ENCODE data around the gene FHIT. TPM values are rescaled to one million over a fixed set of nuclear protein-coding genes. Genes with fewer than 3 reads are reported as not detected.

FHIT gene
- total and polyA plus RNA-seq, 10 of the 15 experiments (the other 5 are each of a cell fraction or from before 2014, with no cell fraction given) = 4.2 to 14.9 (median 9.4) TPM

DNA sequence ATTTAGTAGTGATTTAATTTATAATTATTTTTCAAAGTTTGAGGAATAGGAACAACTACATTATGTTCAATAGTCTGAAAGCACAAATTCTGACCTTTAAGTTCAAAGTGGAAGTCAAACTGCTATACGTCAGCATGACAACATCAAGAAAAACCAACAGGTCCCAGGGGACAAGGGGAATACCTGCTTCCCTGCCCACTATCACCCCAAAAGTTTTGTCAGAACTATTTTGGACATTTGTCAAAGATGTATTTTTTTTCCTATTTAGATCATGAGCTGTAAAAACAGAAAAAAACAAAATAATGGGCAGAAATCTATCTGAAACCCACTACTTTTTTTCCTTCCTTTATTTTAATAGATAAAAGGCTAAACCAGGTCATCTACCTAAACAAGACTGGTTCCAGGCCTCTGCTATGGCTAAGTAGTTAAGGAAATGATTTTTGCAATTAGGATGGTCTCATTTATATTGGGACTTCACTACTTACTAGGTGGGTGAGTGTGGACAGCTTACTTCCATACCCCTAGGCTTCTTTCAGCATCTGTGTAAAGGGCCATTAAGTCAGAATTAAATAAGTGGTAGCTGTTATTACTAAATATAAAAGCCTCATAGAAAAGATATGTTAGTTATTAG, 746.3 kb downstream of the FHIT start (continued):
- peak; percentile 74 for TF ChIP-seq NR2C1 (IDR thresholded peaks at IDR 0.05)
- no peak for TF ChIP-seq PML (IDR thresholded peaks at IDR 0.05; ENCODE audit: low read length)
- peak; percentile 90 for TF ChIP-seq NR2F1 (conservative IDR thresholded peaks at IDR 0.05)
- TF ChIP-seq BCL11A (IDR thresholded peaks at IDR 0.05; ENCODE audit: low read depth, low read length) = peak; percentile 82
- TF ChIP-seq CREM (IDR thresholded peaks at IDR 0.05; ENCODE audit: low read depth) = peak; percentile 56
- TF ChIP-seq, protein P1, sequence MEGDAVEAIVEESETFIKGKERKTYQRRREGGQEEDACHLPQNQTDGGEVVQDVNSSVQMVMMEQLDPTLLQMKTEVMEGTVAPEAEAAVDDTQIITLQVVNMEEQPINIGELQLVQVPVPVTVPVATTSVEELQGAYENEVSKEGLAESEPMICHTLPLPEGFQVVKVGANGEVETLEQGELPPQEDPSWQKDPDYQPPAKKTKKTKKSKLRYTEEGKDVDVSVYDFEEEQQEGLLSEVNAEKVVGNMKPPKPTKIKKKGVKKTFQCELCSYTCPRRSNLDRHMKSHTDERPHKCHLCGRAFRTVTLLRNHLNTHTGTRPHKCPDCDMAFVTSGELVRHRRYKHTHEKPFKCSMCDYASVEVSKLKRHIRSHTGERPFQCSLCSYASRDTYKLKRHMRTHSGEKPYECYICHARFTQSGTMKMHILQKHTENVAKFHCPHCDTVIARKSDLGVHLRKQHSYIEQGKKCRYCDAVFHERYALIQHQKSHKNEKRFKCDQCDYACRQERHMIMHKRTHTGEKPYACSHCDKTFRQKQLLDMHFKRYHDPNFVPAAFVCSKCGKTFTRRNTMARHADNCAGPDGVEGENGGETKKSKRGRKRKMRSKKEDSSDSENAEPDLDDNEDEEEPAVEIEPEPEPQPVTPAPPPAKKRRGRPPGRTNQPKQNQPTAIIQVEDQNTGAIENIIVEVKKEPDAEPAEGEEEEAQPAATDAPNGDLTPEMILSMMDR (IDR thresholded peaks at IDR 0.05 in 2 of 3, conservative IDR thresholded peaks at IDR 0.05 in 1 of 3; ENCODE audit: control insufficient read depth in 2 of 3, extremely low read depth in 1 of 3, insufficient read depth in 1 of 3, low read depth in 3 of 3, low read length in 3 of 3) = no peak
- TF ChIP-seq, protein P2, sequence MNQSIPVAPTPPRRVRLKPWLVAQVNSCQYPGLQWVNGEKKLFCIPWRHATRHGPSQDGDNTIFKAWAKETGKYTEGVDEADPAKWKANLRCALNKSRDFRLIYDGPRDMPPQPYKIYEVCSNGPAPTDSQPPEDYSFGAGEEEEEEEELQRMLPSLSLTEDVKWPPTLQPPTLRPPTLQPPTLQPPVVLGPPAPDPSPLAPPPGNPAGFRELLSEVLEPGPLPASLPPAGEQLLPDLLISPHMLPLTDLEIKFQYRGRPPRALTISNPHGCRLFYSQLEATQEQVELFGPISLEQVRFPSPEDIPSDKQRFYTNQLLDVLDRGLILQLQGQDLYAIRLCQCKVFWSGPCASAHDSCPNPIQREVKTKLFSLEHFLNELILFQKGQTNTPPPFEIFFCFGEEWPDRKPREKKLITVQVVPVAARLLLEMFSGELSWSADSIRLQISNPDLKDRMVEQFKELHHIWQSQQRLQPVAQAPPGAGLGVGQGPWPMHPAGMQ (IDR thresholded peaks at IDR 0.05; ENCODE audit: borderline replicate concordance) = no peak
- TF ChIP-seq TCF3 (IDR thresholded peaks at IDR 0.05; ENCODE audit: borderline replicate concordance, insufficient read depth, low read depth, low read length) = no peak

DNA sequence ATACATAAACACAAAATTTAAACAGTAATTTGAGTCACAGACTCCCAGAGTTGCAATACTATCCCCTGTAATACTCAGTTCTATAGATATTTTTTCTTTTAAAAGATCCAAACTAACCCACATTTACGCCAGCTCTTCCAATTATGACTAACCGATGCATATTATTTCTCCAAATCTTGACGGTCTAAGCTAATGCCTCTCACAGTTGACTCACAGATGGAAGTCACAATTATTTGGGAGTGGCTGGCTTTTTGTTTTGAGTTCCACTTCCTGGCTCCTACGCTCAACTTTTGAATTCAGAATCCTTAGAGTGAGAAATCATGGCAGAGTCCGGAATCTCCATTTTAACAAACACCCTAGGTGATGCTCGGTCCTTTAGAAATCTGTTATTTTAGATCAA, 749.9 kb downstream of the FHIT start:
- no peaks in the 10 kb centered on the region for H3K36me3 ChIP-seq (ENCODE audit: control insufficient read depth in 2 of 2, insufficient read depth in 2 of 2, low read length in 1 of 2)
- no peaks in the 10 kb centered on the region for H3K27me3 ChIP-seq (replicated peaks in 1 of 2; ENCODE audit: control insufficient read depth in 2 of 2, insufficient read depth in 2 of 2, low read length in 1 of 2)
- H3K4me3 ChIP-seq = no peak overlapping the region
- DNase-seq (ENCODE audit: low read depth, low spot score) (no peak), FAIRE-seq (no peak), ATAC-seq (no peak)
- H3K79me2 ChIP-seq (ENCODE audit: control insufficient read depth, insufficient read depth, low read length) = no peaks in the 10 kb centered on the region
- in situ Hi-C loops (cut with MboI) = no loop called here
- no peaks in the 10 kb centered on the region for H4K20me1 ChIP-seq (ENCODE audit: control insufficient read depth, insufficient read depth)
- no peaks in the 10 kb centered on the region for H3K9me3 ChIP-seq (replicated peaks; ENCODE audit: control insufficient read depth, insufficient read depth, low read length)
- RAD21 ChIA-PET (ENCODE audit: unreplicated experiment) = interaction anchor here (0.6 kb wide), 1 partner anchor 54 kb away, joined by 3 read pairs; no protein-coding TSS in a partner anchor
- TF ChIP-seq NFYA (IDR thresholded peaks at IDR 0.05; ENCODE audit: borderline replicate concordance, low read depth, low read length) = no peak
- no peak for TF ChIP-seq FOS (IDR thresholded peaks at IDR 0.05; ENCODE audit: borderline replicate concordance, extremely low read depth, insufficient read length)
- TF ChIP-seq NBN (IDR thresholded peaks at IDR 0.05) = no peak
- TF ChIP-seq STAT1 (conservative IDR thresholded peaks at IDR 0.05) = no peak
- no peak for TF ChIP-seq TCF7 (IDR thresholded peaks at IDR 0.05; ENCODE audit: borderline replicate concordance)
- TF ChIP-seq, protein P3, sequence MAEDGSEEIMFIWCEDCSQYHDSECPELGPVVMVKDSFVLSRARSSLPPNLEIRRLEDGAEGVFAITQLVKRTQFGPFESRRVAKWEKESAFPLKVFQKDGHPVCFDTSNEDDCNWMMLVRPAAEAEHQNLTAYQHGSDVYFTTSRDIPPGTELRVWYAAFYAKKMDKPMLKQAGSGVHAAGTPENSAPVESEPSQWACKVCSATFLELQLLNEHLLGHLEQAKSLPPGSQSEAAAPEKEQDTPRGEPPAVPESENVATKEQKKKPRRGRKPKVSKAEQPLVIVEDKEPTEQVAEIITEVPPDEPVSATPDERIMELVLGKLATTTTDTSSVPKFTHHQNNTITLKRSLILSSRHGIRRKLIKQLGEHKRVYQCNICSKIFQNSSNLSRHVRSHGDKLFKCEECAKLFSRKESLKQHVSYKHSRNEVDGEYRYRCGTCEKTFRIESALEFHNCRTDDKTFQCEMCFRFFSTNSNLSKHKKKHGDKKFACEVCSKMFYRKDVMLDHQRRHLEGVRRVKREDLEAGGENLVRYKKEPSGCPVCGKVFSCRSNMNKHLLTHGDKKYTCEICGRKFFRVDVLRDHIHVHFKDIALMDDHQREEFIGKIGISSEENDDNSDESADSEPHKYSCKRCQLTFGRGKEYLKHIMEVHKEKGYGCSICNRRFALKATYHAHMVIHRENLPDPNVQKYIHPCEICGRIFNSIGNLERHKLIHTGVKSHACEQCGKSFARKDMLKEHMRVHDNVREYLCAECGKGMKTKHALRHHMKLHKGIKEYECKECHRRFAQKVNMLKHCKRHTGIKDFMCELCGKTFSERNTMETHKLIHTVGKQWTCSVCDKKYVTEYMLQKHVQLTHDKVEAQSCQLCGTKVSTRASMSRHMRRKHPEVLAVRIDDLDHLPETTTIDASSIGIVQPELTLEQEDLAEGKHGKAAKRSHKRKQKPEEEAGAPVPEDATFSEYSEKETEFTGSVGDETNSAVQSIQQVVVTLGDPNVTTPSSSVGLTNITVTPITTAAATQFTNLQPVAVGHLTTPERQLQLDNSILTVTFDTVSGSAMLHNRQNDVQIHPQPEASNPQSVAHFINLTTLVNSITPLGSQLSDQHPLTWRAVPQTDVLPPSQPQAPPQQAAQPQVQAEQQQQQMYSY (CRISPR knock-in tag; IDR thresholded peaks at IDR 0.05) = no peak
- TF ChIP-seq LARP7 (IDR thresholded peaks at IDR 0.05) = no peak
- no peak for TF ChIP-seq NFXL1 (IDR thresholded peaks at IDR 0.05; ENCODE audit: borderline replicate concordance)
- H3K4me1 ChIP-seq (ENCODE audit: control insufficient read depth, insufficient read depth, low read length) = no peaks in the 10 kb centered on the region
- no peak overlapping the region for H2AFZ ChIP-seq (ENCODE audit: control insufficient read depth, low read depth, low read length)
- CTCF ChIA-PET = no interaction called here
- intact Hi-C loops (cut with micrococcal nuclease; ENCODE audit: unreplicated experiment) = no loop called here
- no peak overlapping the region for H3K4me2 ChIP-seq (ENCODE audit: control insufficient read depth, insufficient read depth)
- POLR2A ChIA-PET = no interaction called here
- no TSS peak for BruUV-seq (replicated peaks)
- 73% methylated on average over 6 of the region's 6 CpGs for WGBS (ENCODE audit: insufficient coverage, insufficient replicate concordance, low lambda C conversion rate, missing lambda C conversion rate)
- no peak overlapping the region for H3K9ac ChIP-seq (ENCODE audit: control insufficient read depth, insufficient read depth, low read length)
- SMC1A ChIA-PET (ENCODE audit: uncharacterized antibody, unreplicated experiment) = no interaction called here
- no peak overlapping the region for H3K27ac ChIP-seq (ENCODE audit: control insufficient read depth, insufficient read depth)
